IMR-90 (cell line): ENCODE measurements around the gene CPNE4. TPM values are rescaled to one million over a fixed set of nuclear protein-coding genes. Genes with fewer than 3 reads are reported as not detected.

Experiments
- ATAC-seq: fragments of 200-7000 bp; cut with Tn5 transposase; 2 replicates; pipeline ENCODE4 v1.9.1; 2020; ENCODE audit warnings: low read depth, mild to moderate bottlenecking, moderate library complexity
- BruUV-seq: library from RNA; stranded (reverse); fragments of 400-500 nt; replicated peaks from 2 replicates; lab custom pipeline; 2021; lab: Mats Ljungman, UMichigan
- CTCF ChIA-PET: fragments of 300-600 bp; formaldehyde crosslinking; extraction: SDS; loops from one replicate; lab custom pipeline; 2021; ENCODE audit warnings: antibody characterized with exemption; lab: Yijun Ruan, JAX
- POLR2A ChIA-PET: fragments of 300-600 bp; sonication (Branson Sonifier 250); formaldehyde crosslinking; loops from one replicate; lab custom pipeline; 2022; ENCODE audit warnings: antibody characterized with exemption; ENCODE audit not compliant: unreplicated experiment; lab: Charles Lee
- DNase-seq: peaks from one replicate; pipeline ENCODE4 v3.0.0; 2013
- H2AFZ ChIP-seq: replicated peaks from 2 replicates; pipeline ENCODE3; 2013; ENCODE audit warnings: low read length, mild to moderate bottlenecking; ENCODE audit not compliant: poor library complexity
- H2AK5ac ChIP-seq: 2 replicates; pipeline ENCODE4 v1.6.1; 2013; ENCODE audit warnings: low read depth, low read length, inconsistent platforms
- H2AK9ac ChIP-seq: replicated peaks from 2 replicates; pipeline ENCODE3; 2013; ENCODE audit warnings: mild to moderate bottlenecking, low read depth, low read length, moderate library complexity; ENCODE audit not compliant: poor library complexity
- H2BK120ac ChIP-seq: 2 replicates; pipeline ENCODE4 v1.6.1; 2013; ENCODE audit warnings: low read depth, low read length, inconsistent platforms
- H2BK15ac ChIP-seq: 3 replicates; pipeline ENCODE4 v1.6.1; 2013; ENCODE audit warnings: low read depth, low read length, inconsistent platforms
- H2BK20ac ChIP-seq: 2 replicates; pipeline ENCODE4 v1.6.1; 2013; ENCODE audit warnings: low read depth, mild to moderate bottlenecking, inconsistent platforms, low read length, moderate library complexity
- H2BK5ac ChIP-seq: 2 replicates; pipeline ENCODE4 v1.6.1; 2013; ENCODE audit warnings: mild to moderate bottlenecking, low read depth, low read length, inconsistent platforms; ENCODE audit not compliant: poor library complexity, severe bottlenecking
- H3K14ac ChIP-seq: replicated peaks from 2 replicates; pipeline ENCODE4 v1.6.1; 2013; ENCODE audit warnings: low read depth, low read length, inconsistent platforms
- H3K18ac ChIP-seq: 2 replicates; pipeline ENCODE4 v1.6.1; 2013; ENCODE audit warnings: low read depth, low read length, control low read depth
- H3K23ac ChIP-seq: 2 replicates; pipeline ENCODE4 v1.6.1; 2013; ENCODE audit warnings: low read depth, low read length, inconsistent platforms
- H3K27ac ChIP-seq: 2 replicates; pipeline ENCODE4 v1.5.1; 2013; ENCODE audit warnings: mild to moderate bottlenecking, control low read depth, low read length; ENCODE audit not compliant: insufficient read depth
- H3K27me3 ChIP-seq: 2 replicates; pipeline ENCODE4 v1.6.1; 2013; ENCODE audit warnings: low read length; ENCODE audit not compliant: control insufficient read depth, insufficient read depth
- H3K36me3 ChIP-seq: 2 replicates; pipeline ENCODE4 v1.6.1; 2013; ENCODE audit warnings: low read length, mixed read lengths; ENCODE audit not compliant: control insufficient read depth, insufficient read depth
- H3K4ac ChIP-seq: 2 replicates; pipeline ENCODE4 v1.6.1; 2013; ENCODE audit warnings: low read depth, low read length, inconsistent platforms
- H3K4me1 ChIP-seq: 2 replicates; pipeline ENCODE4 v1.6.1; 2013; ENCODE audit warnings: low read length, mixed read lengths; ENCODE audit not compliant: control insufficient read depth, insufficient read depth
- H3K4me2 ChIP-seq: 2 replicates; pipeline ENCODE4 v1.6.1; 2013; ENCODE audit warnings: low read depth, mild to moderate bottlenecking, control low read depth, low read length, moderate library complexity
- H3K4me3 ChIP-seq: 2 replicates; pipeline ENCODE4 v1.5.1; 2013; ENCODE audit warnings: low read depth, mild to moderate bottlenecking, control low read depth, low read length, moderate library complexity; ENCODE audit not compliant: insufficient read depth
- H3K56ac ChIP-seq: 2 replicates; pipeline ENCODE4 v1.6.1; 2013; ENCODE audit warnings: low read length, inconsistent platforms; ENCODE audit not compliant: insufficient read depth; ENCODE audit errors: extremely low read depth
- H3K79me1 ChIP-seq, 2 experiments: 2 replicates each; pipeline ENCODE4 v1.6.1; 2013; ENCODE audit warnings: low read length in 2 of 2, inconsistent platforms in 1 of 2, low read depth in 1 of 2
- H3K9ac ChIP-seq: 2 replicates; pipeline ENCODE4 v1.6.1; 2013; ENCODE audit warnings: low read depth, low read length, control low read depth
- H3K9me1 ChIP-seq: 2 replicates; pipeline ENCODE4 v1.6.1; 2013; ENCODE audit warnings: low read length, inconsistent platforms; ENCODE audit not compliant: insufficient read depth
- H3K9me3 ChIP-seq: 2 replicates; pipeline ENCODE4 v1.6.1; 2013; ENCODE audit warnings: low read length; ENCODE audit not compliant: control insufficient read depth, insufficient read depth
- H4K20me1 ChIP-seq: 2 replicates; pipeline ENCODE4 v1.6.1; 2013; ENCODE audit warnings: low read length, inconsistent platforms; ENCODE audit not compliant: insufficient read depth
- H4K5ac ChIP-seq: 2 replicates; pipeline ENCODE4 v1.6.1; 2013; ENCODE audit warnings: mild to moderate bottlenecking, low read depth, low read length, control low read depth
- H4K8ac ChIP-seq, 2 experiments: 2 replicates each; pipeline ENCODE4 v1.6.1; 2013; ENCODE audit warnings: low read depth in 2 of 2, low read length in 2 of 2, control low read depth in 1 of 2, inconsistent platforms in 1 of 2
- H4K91ac ChIP-seq: 2 replicates; pipeline ENCODE4 v1.6.1; 2013; ENCODE audit warnings: low read depth, low read length, inconsistent platforms; ENCODE audit not compliant: insufficient read depth
- BHLHE40 ChIP-seq: fragments of 150-350 bp; IDR thresholded peaks from 2 replicates; pipeline ENCODE4 v1.6.1; 2016; ENCODE audit warnings: mild to moderate bottlenecking, low read depth, low read length
- CHD1 ChIP-seq: IDR thresholded peaks from 2 replicates; pipeline ENCODE4 v1.6.1; 2012; ENCODE audit warnings: low read depth, low read length, improper control_type of control experiment
- CTCF ChIP-seq: conservative IDR thresholded peaks from 2 replicates; pipeline ENCODE4 v1.5.1; 2012; ENCODE audit warnings: mild to moderate bottlenecking, low read depth, low read length, improper control_type of control experiment
- ELK1 ChIP-seq: fragments of 150-350 bp; IDR thresholded peaks from 2 replicates; pipeline ENCODE4 v1.6.1; 2016; ENCODE audit warnings: low read depth, mild to moderate bottlenecking, low read length, moderate library complexity, borderline replicate concordance
- FOS ChIP-seq: fragments of 150-350 bp; IDR thresholded peaks from 2 replicates; pipeline ENCODE4 v1.6.1; 2016; ENCODE audit warnings: low read depth, low read length
- MAFK ChIP-seq: IDR thresholded peaks from 2 replicates; pipeline ENCODE4 v1.6.1; 2012; ENCODE audit warnings: low read depth, low read length, improper control_type of control experiment
- MAZ ChIP-seq: IDR thresholded peaks from 2 replicates; pipeline ENCODE4 v1.6.1; 2012; ENCODE audit warnings: low read depth, mild to moderate bottlenecking, low read length, improper control_type of control experiment, moderate library complexity, borderline replicate concordance
- MXI1 ChIP-seq: IDR thresholded peaks from 2 replicates; pipeline ENCODE4 v1.6.1; 2012; ENCODE audit warnings: low read depth, mild to moderate bottlenecking, low read length, moderate library complexity, borderline replicate concordance
- NFE2L2 ChIP-seq: fragments of 150-350 bp; IDR thresholded peaks from 2 replicates; pipeline ENCODE4 v1.6.1; 2016; ENCODE audit warnings: low read depth, mild to moderate bottlenecking, low read length
- RAD21 ChIP-seq: IDR thresholded peaks from 2 replicates; pipeline ENCODE4 v1.6.1; 2012; ENCODE audit warnings: low read length, improper control_type of control experiment
- RCOR1 ChIP-seq: IDR thresholded peaks from 2 replicates; pipeline ENCODE4 v1.6.1; 2012; ENCODE audit warnings: mild to moderate bottlenecking, low read length, improper control_type of control experiment; ENCODE audit not compliant: insufficient replicate concordance
- SMC3 ChIP-seq: fragments of 150-350 bp; IDR thresholded peaks from 2 replicates; pipeline ENCODE4 v1.6.1; 2016; ENCODE audit warnings: low read depth, mild to moderate bottlenecking, antibody characterized with exemption, low read length, moderate library complexity
- USF2 ChIP-seq: fragments of 150-350 bp; IDR thresholded peaks from 2 replicates; pipeline ENCODE4 v1.6.1; 2017; ENCODE audit warnings: mild to moderate bottlenecking, antibody characterized with exemption, low read length, low read depth
- WGBS, 2 experiments: methylation state at CpG; one replicate each; pipeline versions ENCODE4 v1.1.5 to v1.1.7; 2013; ENCODE audit warnings: missing lambda C conversion rate in 2 of 2; ENCODE audit not compliant: insufficient read length in 1 of 2; ENCODE audit errors: extremely low coverage in 2 of 2; 5-methylcytosine and 5-hydroxymethylcytosine counted together
- dilution Hi-C: fragments of 300-500 bp; cut with HindIII; formaldehyde crosslinking; loops from one replicate; pipeline ENCODE4 v1.14.3; 2018; ENCODE audit warnings: low sequenced_read_pairs; ENCODE audit not compliant: unreplicated experiment
- in situ Hi-C: fragments of 300-500 bp; cut with MboI; formaldehyde crosslinking; loops from 3 replicates; pipeline ENCODE4 v1.14.3; 2019; ENCODE audit warnings: low sequenced_read_pairs, inconsistent platforms, mixed read lengths
- intact Hi-C: fragments of 100-400 bp; cut with micrococcal nuclease; formaldehyde crosslinking; loops from 2 replicates; pipeline ENCODE4 v1.10.0; 2022
- polyA plus RNA-seq, 3 experiments: library from polyadenylated mRNA; depleted of rRNA; stranded (reverse); fragments of >200 nt; gene quantifications; 2 replicates each; pipeline ENCODE4 v1.2.3, GENCODE V29; 2012; ENCODE audit warnings: low replicate concordance in 1 of 3
- total RNA-seq: library from RNA; depleted of rRNA; stranded (reverse); fragments of >200 nt; gene quantifications from 2 replicates; pipeline ENCODE4 v1.2.3, GENCODE V29; 2012

The CPNE4 gene
- total and polyA plus RNA-seq, 2 of the 4 experiments (the other 2 are of a cell fraction), result not detected

GRCh38 chr3:131501949-131502348 lies 532.9 kb downstream of the CPNE4 start (continued):
- TF ChIP-seq CTCF (no peak), USF2 (no peak), FOS (no peak)

DNA sequence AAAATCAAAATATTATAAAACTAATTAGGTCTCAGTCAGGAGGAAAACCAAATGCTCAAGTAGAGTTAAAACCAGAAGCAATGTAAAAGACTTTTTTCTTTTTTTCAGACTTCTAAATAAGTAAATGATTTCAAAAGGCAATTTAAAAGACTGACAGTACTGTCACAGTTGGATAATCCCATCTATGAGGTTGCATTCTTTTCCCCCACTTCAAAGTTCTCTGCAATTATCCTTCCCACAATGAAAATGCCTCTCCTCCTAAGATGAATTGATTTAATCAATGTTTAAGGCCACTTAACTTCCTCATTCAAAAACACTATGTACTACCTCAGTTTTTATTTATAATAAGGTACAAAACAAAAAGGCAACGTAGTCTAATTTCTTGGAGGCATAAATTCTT lies 540.1 kb downstream of the CPNE4 start:
- no peak overlapping the region for H3K4me3 ChIP-seq
- H3K9ac ChIP-seq, result no peak overlapping the region
- H3K23ac ChIP-seq, result no peak overlapping the region
- peaks cover 14% of the 10 kb centered on the region for H3K36me3 ChIP-seq
- H3K27me3 ChIP-seq, result no peaks in the 10 kb centered on the region
- H3K9me3 ChIP-seq, result no peaks in the 10 kb centered on the region
- H3K56ac ChIP-seq, result no peak overlapping the region
- H3K4me2 ChIP-seq, result no peak overlapping the region
- H3K4ac ChIP-seq, result no peak overlapping the region
- no peaks in the 10 kb centered on the region for H4K20me1 ChIP-seq
- no peaks in the 10 kb centered on the region for H3K9me1 ChIP-seq
- in situ Hi-C loops (loop anchor here (25.0 kb wide), 2 partner anchors 457 to 757 kb away; partner anchors contain the start of genes ASTE1, NEK11 and PIK3R4), intact Hi-C loops (no loop called here), dilution Hi-C loops (no loop called here)
- H2AK5ac ChIP-seq, result no peak overlapping the region
- peaks cover 21 to 23% of the 10 kb centered on the region in 2 experiments for H3K79me1 ChIP-seq
- H2AFZ ChIP-seq, result no peak overlapping the region
- DNase-seq (no peak), ATAC-seq (no peak)
- BruUV-seq, result no TSS peak
- H4K5ac ChIP-seq, result no peak overlapping the region
- WGBS, 2 experiments, result no CpG with 5 or more reads among the region's 1 CpG
- H3K14ac ChIP-seq, result no peak overlapping the region
- ChIA-PET CTCF (no interaction called here), POLR2A (no interaction called here)
- no peak overlapping the region for H3K27ac ChIP-seq
- H2BK20ac ChIP-seq, result no peak overlapping the region
- H2AK9ac ChIP-seq, result no peak overlapping the region
- no peak overlapping the region for H2BK5ac ChIP-seq
- no peak overlapping the region for H2BK120ac ChIP-seq
- H4K91ac ChIP-seq, result no peak overlapping the region
- no peak overlapping the region for H2BK15ac ChIP-seq
- no peak overlapping the region for H3K18ac ChIP-seq
- no peaks in the 10 kb centered on the region for H3K4me1 ChIP-seq
- H4K8ac ChIP-seq, result no peak overlapping the region
- no peak for TF ChIP-seq RAD21
- TF ChIP-seq MAZ, result no peak
- no peak for TF ChIP-seq BHLHE40
- no peak for TF ChIP-seq MXI1
- TF ChIP-seq RCOR1, result no peak
- TF ChIP-seq USF2, result no peak
- TF ChIP-seq MAFK, result no peak
- TF ChIP-seq ELK1, result no peak
- no peak for TF ChIP-seq NFE2L2
- no peak for TF ChIP-seq CHD1
- TF ChIP-seq SMC3, result no peak
